Endothelial cell (in vitro differentiated cells): Measurements from ENCODE around the gene MYO1D. TPM values are rescaled to one million over a fixed set of nuclear protein-coding genes. Genes with fewer than 3 reads are reported as not detected.

Source experiments
- DNase-seq: peaks from one replicate; pipeline ENCODE4 v3.0.0; 2021; ENCODE audit warnings: low spot score
- H3K27ac Mint-ChIP-seq: one replicate; pipeline ENCODE4 v1.8.0; 2021; ENCODE audit warnings: mixed read lengths, inconsistent platforms; ENCODE audit not compliant: unreplicated experiment
- H3K27me3 Mint-ChIP-seq: one replicate; pipeline ENCODE4 v1.8.0; 2021; ENCODE audit warnings: mild to moderate bottlenecking, moderate library complexity, mixed read lengths, inconsistent platforms; ENCODE audit not compliant: unreplicated experiment
- H3K36me3 Mint-ChIP-seq: one replicate; pipeline ENCODE4 v1.8.0; 2021; ENCODE audit warnings: mild to moderate bottlenecking, low read depth, mixed read lengths, inconsistent platforms; ENCODE audit not compliant: unreplicated experiment
- H3K4me1 Mint-ChIP-seq: one replicate; pipeline ENCODE4 v1.8.0; 2021; ENCODE audit warnings: mild to moderate bottlenecking, mixed read lengths, inconsistent platforms; ENCODE audit not compliant: unreplicated experiment
- H3K4me3 Mint-ChIP-seq: one replicate; pipeline ENCODE4 v1.8.0; 2021; ENCODE audit warnings: mild to moderate bottlenecking, mixed read lengths, inconsistent platforms; ENCODE audit not compliant: unreplicated experiment
- H3K9me3 Mint-ChIP-seq: one replicate; pipeline ENCODE4 v1.8.0; 2021; ENCODE audit warnings: mixed read lengths, inconsistent platforms; ENCODE audit not compliant: unreplicated experiment
- total RNA-seq: library from RNA; stranded (reverse); fragmentation: NEBNext Ultra II Directional; extraction: Animal tissue kit (Norgen Biotek cat#: 25700); gene quantifications from one replicate; pipeline ENCODE4 v1.2.1, GENCODE V29; 2021; ENCODE audit not compliant: unreplicated experiment
- TF ChIP-seq, protein P1 (sequence below): fragments of 200-600 bp; sonication (generic); IDR thresholded peaks from one replicate; pipeline ENCODE4 v1.5.0; 2021; ENCODE audit warnings: antibody characterized with exemption; ENCODE audit not compliant: unreplicated experiment

The MYO1D gene
- total RNA-seq, 1 donor from 2014 or later, result 26.4 TPM

GRCh38 chr17:32780721-32781120, 96.2 kb downstream of the MYO1D start:
- Mint-ChIP-seq H3K4me3 (no peak overlapping the region), H3K27ac (no peak overlapping the region), H3K27me3 (no peaks in the 10 kb centered on the region), H3K36me3 (no peaks in the 10 kb centered on the region), H3K9me3 (no peaks in the 10 kb centered on the region), H3K4me1 (peaks cover 4% of the 10 kb centered on the region)
- TF ChIP-seq, protein P1, sequence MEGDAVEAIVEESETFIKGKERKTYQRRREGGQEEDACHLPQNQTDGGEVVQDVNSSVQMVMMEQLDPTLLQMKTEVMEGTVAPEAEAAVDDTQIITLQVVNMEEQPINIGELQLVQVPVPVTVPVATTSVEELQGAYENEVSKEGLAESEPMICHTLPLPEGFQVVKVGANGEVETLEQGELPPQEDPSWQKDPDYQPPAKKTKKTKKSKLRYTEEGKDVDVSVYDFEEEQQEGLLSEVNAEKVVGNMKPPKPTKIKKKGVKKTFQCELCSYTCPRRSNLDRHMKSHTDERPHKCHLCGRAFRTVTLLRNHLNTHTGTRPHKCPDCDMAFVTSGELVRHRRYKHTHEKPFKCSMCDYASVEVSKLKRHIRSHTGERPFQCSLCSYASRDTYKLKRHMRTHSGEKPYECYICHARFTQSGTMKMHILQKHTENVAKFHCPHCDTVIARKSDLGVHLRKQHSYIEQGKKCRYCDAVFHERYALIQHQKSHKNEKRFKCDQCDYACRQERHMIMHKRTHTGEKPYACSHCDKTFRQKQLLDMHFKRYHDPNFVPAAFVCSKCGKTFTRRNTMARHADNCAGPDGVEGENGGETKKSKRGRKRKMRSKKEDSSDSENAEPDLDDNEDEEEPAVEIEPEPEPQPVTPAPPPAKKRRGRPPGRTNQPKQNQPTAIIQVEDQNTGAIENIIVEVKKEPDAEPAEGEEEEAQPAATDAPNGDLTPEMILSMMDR, result no peak
- no peak for DNase-seq

DNA sequence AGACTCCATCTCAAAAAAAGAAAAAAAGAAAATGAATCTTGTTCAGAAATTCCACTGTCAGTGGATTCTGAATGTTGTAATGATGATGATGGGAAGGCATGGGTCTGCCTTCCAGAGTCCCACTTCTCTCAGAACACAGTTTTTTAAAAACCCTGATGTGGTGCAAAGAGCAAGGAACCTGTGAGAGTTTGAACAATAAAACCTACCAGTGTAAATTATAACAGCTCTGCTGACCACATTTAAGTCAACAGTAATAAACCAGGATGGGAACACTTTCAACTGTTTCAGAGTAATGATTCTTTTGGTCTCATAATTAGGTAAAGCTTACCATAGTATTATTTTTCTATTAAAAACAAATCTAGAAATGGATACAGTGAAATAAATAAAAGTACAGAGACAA, 99.0 kb downstream of the MYO1D start:
- Mint-ChIP-seq H3K9me3 (no peaks in the 10 kb centered on the region), H3K4me1 (peaks cover 13% of the 10 kb centered on the region), H3K36me3 (no peaks in the 10 kb centered on the region), H3K27me3 (no peaks in the 10 kb centered on the region), H3K4me3 (no peak overlapping the region), H3K27ac (no peak overlapping the region)
- TF ChIP-seq, protein P1, result no peak
- no peak for DNase-seq

GRCh38 chr17:32777436-32777835, 99.5 kb downstream of the MYO1D start:
- Mint-ChIP-seq H3K4me3 (no peak overlapping the region), H3K36me3 (no peaks in the 10 kb centered on the region), H3K4me1 (peaks cover 13% of the 10 kb centered on the region), H3K27me3 (no peaks in the 10 kb centered on the region), H3K9me3 (no peaks in the 10 kb centered on the region), H3K27ac (no peak overlapping the region)
- DNase-seq, result no peak
- TF ChIP-seq, protein P1, result no peak

DNA sequence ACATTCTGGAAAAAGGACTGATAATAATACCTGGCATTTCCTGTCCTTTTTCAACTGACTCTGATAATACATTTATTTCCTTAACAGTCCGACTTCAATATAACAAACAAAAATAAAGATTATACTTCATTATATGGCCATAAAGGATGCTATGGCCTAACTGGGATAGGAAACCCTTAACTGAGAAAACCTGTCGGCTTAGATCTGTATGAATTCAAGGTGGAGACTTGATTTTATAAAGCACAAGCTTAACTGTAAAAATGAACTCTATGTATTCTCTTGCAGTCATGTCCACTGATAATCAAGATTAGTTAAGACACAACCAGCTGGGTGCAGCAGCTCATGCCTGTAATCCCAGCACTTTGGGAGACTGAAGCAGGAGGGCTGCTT, 102.2 kb downstream of the MYO1D start:
- Mint-ChIP-seq H3K4me3 (no peak overlapping the region), H3K27ac (no peak overlapping the region), H3K9me3 (no peaks in the 10 kb centered on the region), H3K27me3 (peaks cover 1% of the 10 kb centered on the region), H3K36me3 (no peaks in the 10 kb centered on the region), H3K4me1 (peaks cover 9% of the 10 kb centered on the region)
- no peak for DNase-seq
- TF ChIP-seq, protein P1, result no peak

GRCh38 chr17:32773856-32774694, 102.8 kb downstream of the MYO1D start:
- no peak overlapping the region for H3K27ac Mint-ChIP-seq
- TF ChIP-seq, protein P1, result no peak
- H3K4me3 Mint-ChIP-seq, result no peak overlapping the region
- H3K27me3 Mint-ChIP-seq, result peaks cover 1% of the 10 kb centered on the region
- DNase-seq, result no peak
- peaks cover 9% of the 10 kb centered on the region for H3K4me1 Mint-ChIP-seq
- no peaks in the 10 kb centered on the region for H3K36me3 Mint-ChIP-seq
- H3K9me3 Mint-ChIP-seq, result no peaks in the 10 kb centered on the region
